C4-2B (cell line): ENCODE measurements around the gene KCTD2.

Experiments used
- H3K27ac ChIP-seq: fragments of 450-650 bp; 2 replicates; pipeline ENCODE4 v1.5.1; 2017
- ZFX ChIP-seq: fragments of 450-650 bp; IDR thresholded peaks from 2 replicates; pipeline ENCODE4 v1.6.1; 2017
- TF ChIP-seq, protein P1 (sequence below): fragments of 450-650 bp; conservative IDR thresholded peaks from 2 replicates; pipeline ENCODE4 v1.5.1; 2017; ENCODE audit warnings: mild to moderate bottlenecking

KCTD2 gene

DNA sequence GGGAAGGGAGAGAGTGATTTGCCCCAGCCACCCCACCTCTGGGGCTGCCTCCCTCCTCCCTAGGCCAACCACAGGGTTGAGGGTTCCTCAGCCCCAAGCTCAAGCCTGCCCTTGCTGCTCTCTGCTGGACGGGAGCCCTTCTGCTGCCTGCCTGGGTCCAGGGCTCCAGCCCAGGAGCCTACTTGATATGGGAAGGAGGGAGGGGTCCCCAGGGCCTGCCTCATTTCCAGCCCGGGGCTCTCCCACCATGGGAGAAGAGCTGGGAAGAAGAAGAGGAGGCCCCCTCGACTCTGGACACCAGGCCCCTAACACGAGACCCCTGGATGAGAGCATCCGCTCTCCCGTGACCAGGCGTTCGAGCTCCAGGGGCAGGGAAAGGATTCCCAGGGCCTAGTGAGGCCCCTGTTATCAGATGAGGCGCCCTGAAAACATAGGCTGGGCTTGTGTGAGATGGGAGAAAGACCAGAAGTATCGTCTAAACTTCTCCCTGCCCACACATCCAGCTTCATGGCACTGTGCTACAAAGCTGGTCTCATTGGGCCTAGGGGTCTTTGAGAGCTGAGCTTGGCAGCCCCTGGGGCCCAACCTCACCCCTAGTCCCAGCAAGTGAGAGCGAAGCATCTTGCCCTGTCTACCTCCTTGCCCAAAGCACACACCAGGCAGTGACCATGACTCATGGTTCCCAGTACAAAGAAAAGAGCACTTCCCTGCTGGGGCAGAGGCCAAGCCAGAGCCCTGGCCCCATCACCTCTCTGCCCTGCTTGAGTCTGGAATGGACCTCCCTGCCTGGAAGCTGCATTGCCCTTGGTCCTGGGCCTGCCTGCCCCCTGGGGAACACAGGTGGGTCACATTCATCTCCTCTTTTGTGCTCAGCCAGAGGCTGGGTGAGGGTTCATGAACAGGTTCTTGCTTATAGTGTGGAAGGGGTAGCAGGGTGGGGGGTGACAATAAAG is 41.7 kb downstream of the KCTD2 start:
- H3K27ac ChIP-seq, result no peak overlapping the region
- TF ChIP-seq, protein P1, sequence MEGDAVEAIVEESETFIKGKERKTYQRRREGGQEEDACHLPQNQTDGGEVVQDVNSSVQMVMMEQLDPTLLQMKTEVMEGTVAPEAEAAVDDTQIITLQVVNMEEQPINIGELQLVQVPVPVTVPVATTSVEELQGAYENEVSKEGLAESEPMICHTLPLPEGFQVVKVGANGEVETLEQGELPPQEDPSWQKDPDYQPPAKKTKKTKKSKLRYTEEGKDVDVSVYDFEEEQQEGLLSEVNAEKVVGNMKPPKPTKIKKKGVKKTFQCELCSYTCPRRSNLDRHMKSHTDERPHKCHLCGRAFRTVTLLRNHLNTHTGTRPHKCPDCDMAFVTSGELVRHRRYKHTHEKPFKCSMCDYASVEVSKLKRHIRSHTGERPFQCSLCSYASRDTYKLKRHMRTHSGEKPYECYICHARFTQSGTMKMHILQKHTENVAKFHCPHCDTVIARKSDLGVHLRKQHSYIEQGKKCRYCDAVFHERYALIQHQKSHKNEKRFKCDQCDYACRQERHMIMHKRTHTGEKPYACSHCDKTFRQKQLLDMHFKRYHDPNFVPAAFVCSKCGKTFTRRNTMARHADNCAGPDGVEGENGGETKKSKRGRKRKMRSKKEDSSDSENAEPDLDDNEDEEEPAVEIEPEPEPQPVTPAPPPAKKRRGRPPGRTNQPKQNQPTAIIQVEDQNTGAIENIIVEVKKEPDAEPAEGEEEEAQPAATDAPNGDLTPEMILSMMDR, result no peak
- no peak for TF ChIP-seq ZFX

DNA sequence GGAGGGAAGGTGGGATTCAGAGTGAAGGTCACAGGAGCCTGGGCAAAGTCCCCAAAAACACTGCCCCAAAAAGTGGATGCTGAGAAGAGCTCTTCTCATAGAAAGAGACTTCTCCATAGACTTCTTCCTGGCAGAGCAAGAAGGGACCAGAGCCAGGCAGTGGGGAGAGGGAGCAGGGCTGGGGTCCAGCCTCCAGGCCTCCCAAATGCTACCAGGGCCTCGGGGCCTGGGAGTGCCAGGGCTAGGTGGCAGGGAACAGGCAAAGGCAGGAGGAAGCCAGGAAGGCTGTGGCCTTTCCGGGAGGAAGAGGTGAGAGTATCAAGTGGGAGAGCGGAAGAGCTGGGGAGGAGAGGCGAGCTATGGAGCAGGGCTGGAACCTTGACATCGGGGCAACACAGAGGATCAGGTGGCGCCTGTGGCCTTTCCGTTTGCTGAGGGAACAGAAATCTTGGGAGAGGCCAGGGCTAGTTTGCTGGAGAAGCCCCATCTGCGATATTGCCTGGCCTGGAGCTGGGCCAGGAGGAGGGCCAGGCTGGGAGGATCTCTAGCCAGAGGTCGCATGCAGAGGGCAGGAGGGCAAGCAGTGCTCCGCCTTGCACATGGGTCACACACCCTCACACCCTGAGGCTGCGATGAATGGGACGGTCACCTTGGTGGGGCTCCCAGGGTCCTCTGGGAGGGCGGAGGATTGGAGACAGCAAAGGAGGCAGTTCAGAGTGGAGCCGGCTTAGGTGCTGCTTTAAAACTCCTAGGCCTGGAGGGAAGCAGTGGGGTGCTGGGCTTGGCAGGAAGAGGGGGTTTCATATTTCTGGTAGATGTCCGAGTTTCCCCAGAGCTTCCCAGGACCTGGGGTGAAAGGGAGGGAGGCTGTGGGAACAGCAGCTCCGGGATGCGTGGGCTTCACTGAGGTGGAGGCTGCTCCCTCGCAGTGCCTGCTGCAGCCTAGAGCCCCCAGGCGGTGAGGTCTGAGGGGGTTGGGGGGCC is 44.1 kb downstream of the KCTD2 start:
- no peak overlapping the region for H3K27ac ChIP-seq
- TF ChIP-seq, protein P1, result no peak
- no peak for TF ChIP-seq ZFX

DNA sequence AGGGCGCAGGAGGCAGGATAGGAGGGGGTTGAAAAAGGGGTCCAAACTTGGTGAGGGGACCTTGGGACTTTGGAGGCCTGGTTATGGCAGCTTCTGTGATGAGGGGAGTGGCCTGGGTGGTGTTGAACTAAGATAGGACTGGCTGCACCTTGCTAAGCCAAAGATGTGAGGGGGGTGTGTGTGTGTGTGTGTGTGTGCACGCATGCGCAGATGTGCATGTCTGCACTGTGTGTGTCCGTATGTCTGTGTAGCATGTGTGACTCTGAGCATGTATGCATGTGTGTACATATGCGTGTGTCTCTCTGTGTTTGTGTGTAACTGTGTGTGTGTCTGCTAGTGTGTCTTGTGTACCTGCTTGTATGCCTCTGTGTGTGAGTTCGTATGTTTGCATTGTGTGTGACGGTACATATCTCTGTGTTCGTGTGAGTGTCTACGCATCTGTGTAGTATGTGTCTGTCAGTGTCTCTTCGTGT is 44.9 kb downstream of the KCTD2 start:
- TF ChIP-seq, protein P1, result no peak
- no peak for TF ChIP-seq ZFX
- no peak overlapping the region for H3K27ac ChIP-seq

DNA sequence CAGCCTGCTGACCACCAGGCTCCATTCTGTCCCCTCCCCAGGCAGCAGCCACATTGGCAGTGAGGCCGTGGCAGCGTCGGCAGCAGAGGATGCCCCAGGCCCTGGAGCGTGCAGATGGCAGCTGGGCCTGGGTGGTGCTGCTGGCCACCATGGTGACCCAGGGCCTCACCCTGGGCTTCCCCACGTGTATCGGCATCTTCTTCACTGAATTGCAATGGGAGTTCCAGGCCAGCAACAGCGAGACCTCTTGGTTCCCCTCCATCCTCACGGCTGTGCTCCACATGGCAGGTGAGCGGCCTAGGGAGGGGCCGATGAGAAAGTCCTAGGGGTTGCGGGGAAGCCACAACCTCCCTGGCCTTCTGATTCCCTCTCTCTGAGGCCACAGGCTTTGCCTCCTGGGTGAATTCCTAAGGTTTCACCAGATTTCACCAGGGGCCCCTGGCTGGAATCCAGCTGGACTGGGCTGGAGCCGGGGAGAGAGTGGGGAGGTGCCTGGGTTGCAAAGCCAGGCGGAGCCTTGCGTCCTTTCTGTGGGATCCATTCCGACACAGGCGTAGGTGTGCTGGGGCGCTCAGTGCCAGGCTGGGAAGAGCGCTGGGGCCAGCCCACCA is 46.6 kb downstream of the KCTD2 start:
- no peak for TF ChIP-seq ZFX
- TF ChIP-seq, protein P1, result no peak
- no peak overlapping the region for H3K27ac ChIP-seq

DNA sequence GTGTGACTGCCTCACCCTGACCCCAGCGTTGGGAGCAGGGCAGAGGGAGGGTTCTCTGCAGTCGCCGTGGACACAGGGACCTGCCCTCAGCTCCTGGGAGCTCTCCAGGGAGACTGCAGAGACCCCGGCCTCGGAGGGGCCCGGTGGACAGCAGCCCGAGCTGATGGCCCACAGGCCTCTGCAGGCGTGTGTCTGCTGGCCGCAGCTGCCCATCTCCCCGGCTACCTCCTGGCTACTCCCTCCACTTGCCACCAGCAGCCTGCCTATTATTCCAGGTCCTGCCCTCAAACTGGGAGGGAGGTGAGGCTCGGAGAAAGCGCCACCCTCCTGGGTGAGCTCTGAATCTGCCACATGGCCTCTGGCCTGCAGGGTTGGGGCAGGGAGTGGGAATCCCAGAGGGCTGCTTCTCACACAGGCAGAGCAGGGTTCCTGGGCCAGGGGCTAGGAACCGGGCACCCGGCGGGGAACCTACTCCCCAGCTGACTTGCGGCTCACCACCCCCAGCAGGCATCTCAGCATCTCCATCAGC is 47.9 kb downstream of the KCTD2 start:
- H3K27ac ChIP-seq, result no peak overlapping the region
- TF ChIP-seq, protein P1, result no peak
- TF ChIP-seq ZFX, result no peak

DNA sequence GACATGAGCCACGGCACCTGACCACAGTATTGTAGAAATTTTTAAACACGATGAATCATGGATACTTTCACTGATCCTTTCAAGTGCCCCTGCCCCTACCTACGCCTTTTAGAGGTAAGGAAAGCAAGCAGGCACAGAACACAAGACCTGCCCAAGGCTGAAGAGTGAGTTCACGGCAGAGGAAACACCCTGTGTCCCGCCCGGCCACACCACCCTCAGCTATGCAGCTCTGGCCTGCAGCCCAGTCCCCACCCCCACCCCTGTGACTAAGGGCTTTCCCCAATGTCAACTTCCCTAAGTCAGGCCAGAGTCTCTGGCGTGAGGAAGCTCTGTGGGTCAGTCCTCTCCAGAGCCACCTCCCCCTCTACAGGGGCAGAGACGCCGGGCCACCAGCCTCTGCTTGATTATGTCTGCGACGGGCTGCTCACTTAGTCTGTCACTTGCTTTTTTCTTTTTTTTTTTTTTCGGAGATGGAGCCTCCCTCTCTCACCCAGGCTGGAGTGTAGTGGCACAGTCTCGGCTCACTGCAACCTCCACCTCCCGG is 49.1 kb downstream of the KCTD2 start:
- TF ChIP-seq, protein P1, result no peak
- no peak for TF ChIP-seq ZFX
- 0 out of 2 replicates have a peak overlapping the region, but pooled peaks have one; percentile 2 for H3K27ac ChIP-seq
